Stimulated activated CD4-positive, alpha-beta T cell treated with anti-CD3 and anti-CD28 coated beads, Interleukin-4, amount 100 ng/mL, for 4 hours (primary cell): ENCODE measurements around the gene ARAP3.

ENCODE experiments used
- DNase-seq, 2 experiments: peaks; one replicate each; pipeline ENCODE4 v3.0.0-alpha.2; 2020

The ARAP3 gene

GRCh38 chr5:141639357-141640050 lies 42.5 kb downstream of the ARAP3 start:
- no peak for DNase-seq

GRCh38 chr5:141638771-141639170 lies 43.3 kb downstream of the ARAP3 start:
- DNase-seq, result no peak

- peak; percentile 49 to 55 for DNase-seq
These were observed 44.1 kb downstream of the ARAP3 start for GRCh38 chr5:141637767-141638419.

- peak; percentile 53 to 59 for DNase-seq
These were observed 44.8 kb downstream of the ARAP3 start for GRCh38 chr5:141637123-141637766.

GRCh38 chr5:141636413-141637122 lies 45.5 kb downstream of the ARAP3 start, which contains the start of the genes HDAC3 and RELL2:
Gene HDAC3, minus strand, starts transcription at chr5:141636849. Its CDS starts 59 bp downstream, at chr5:141636790.
Gene RELL2, plus strand, starts transcription at chr5:141636997. Its CDS starts 1,229 bp downstream, at chr5:141638226.
- peak; percentile 90 to 95 for DNase-seq

- DNase-seq, result no peak
These were observed 46.0 kb downstream of the ARAP3 start for GRCh38 chr5:141636106-141636412.

- DNase-seq, result no peak
These were observed 46.4 kb downstream of the ARAP3 start for GRCh38 chr5:141635646-141636045.

GRCh38 chr5:141634720-141635119 lies 47.3 kb downstream of the ARAP3 start:
- DNase-seq, result no peak

- no peak for DNase-seq
These were observed 48.0 kb downstream of the ARAP3 start for GRCh38 chr5:141633871-141634561.

- DNase-seq, result no peak
These were observed 49.4 kb downstream of the ARAP3 start for GRCh38 chr5:141632650-141633049.

GRCh38 chr5:141630570-141631140 lies 51.4 kb downstream of the ARAP3 start:
- no peak for DNase-seq

GRCh38 chr5:141628175-141628788 lies 53.7 kb downstream of the ARAP3 start:
- no peak for DNase-seq

- no peak for DNase-seq
These were observed 58.4 kb downstream of the ARAP3 start for GRCh38 chr5:141623611-141624010.

- DNase-seq, result no peak
These were observed 58.8 kb downstream of the ARAP3 start for GRCh38 chr5:141623186-141623585.

- DNase-seq, result peak; percentile 98 to 99
These were observed 63.1 kb downstream of the ARAP3 start, which contains the start of gene DIAPH1 for GRCh38 chr5:141618804-141619554. Gene DIAPH1, minus strand, starts transcription at chr5:141619000. Its CDS starts 86 bp downstream, at chr5:141618914.

GRCh38 chr5:141618030-141618803 lies 63.8 kb downstream of the ARAP3 start:
- peak; percentile 48 to 51 for DNase-seq

- no peak for DNase-seq
These were observed 64.4 kb downstream of the ARAP3 start for GRCh38 chr5:141617682-141618029.

- DNase-seq, result no peak
These were observed 64.9 kb downstream of the ARAP3 start for GRCh38 chr5:141617128-141617527.

GRCh38 chr5:141615991-141616720 lies 65.9 kb downstream of the ARAP3 start:
- DNase-seq, result peak in 1 of 2 experiments; percentile 62

- no peak for DNase-seq
These were observed 68.7 kb downstream of the ARAP3 start for GRCh38 chr5:141613344-141613743.
